HEK293 (cell line): ENCODE data around the gene PLXNA2.

Experiments used
- CTCF ChIA-PET: fragments of 350-600 bp; formaldehyde crosslinking; extraction: SDS; loops from one replicate; lab custom pipeline; 2021; ENCODE audit warnings: antibody characterized with exemption; lab: Yijun Ruan, JAX
- POLR2A ChIA-PET: fragments of 300-600 bp; formaldehyde crosslinking; extraction: SDS; loops from one replicate; lab custom pipeline; 2020; ENCODE audit warnings: antibody characterized with exemption, inconsistent platforms; lab: Yijun Ruan, JAX
- H3K27ac ChIP-seq: fragments of 200-500 bp; sonication (Bioruptor generic); 2 replicates; pipeline ENCODE4 v1.5.1; 2014; ENCODE audit warnings: low read depth, low read length, control low read depth, inconsistent platforms; ENCODE audit errors: extremely low read depth
- H3K36me3 ChIP-seq, 2 experiments: fragments of 200-500 bp in 1 of 2; sonication (Bioruptor generic) in 1 of 2; 1 replicate in 1 of 2; 2 replicates in 1 of 2; pipeline ENCODE4 v1.5.1; 2014 to 2017; ENCODE audit warnings: inconsistent platforms in 2 of 2, low read length in 2 of 2; ENCODE audit not compliant: control insufficient read depth in 2 of 2, insufficient read depth in 1 of 2
- H3K4me1 ChIP-seq: fragments of 200-500 bp; sonication (Bioruptor generic); 2 replicates; pipeline ENCODE4 v1.5.1; 2014; ENCODE audit warnings: mild to moderate bottlenecking, low read length, inconsistent platforms; ENCODE audit not compliant: control insufficient read depth, insufficient read depth
- H3K4me3 ChIP-seq: 2 replicates; pipeline ENCODE4 v1.5.1; 2011; ENCODE audit warnings: low read depth, mild to moderate bottlenecking, control low read depth, low read length, moderate library complexity
- H3K9me3 ChIP-seq: fragments of 200-500 bp; sonication (Bioruptor generic); 2 replicates; pipeline ENCODE4 v1.5.1; 2014; ENCODE audit warnings: low read depth, low read length, inconsistent platforms; ENCODE audit not compliant: control insufficient read depth, insufficient read depth
- KLF7 ChIP-seq: fragments of 450-650 bp; formaldehyde crosslinking; IDR thresholded peaks from 2 replicates; pipeline ENCODE4 v1.5.1; 2016; ENCODE audit warnings: missing biosample characterization, missing genetic modification characterization, borderline replicate concordance
- PBX3 ChIP-seq: sonication (generic); formaldehyde crosslinking; IDR thresholded peaks from 2 replicates; pipeline ENCODE4 v1.8.1; 2022; ENCODE audit warnings: mild to moderate bottlenecking, moderate library complexity, missing genetic modification reagents
- PRDM1 ChIP-seq: fragments of 450-650 bp; formaldehyde crosslinking; IDR thresholded peaks from 2 replicates; pipeline ENCODE4; 2016; ENCODE audit warnings: missing biosample characterization, missing genetic modification characterization
- PRDM2 ChIP-seq: fragments of 450-650 bp; formaldehyde crosslinking; IDR thresholded peaks from 2 replicates; pipeline ENCODE4 v1.5.1; 2016; ENCODE audit warnings: missing biosample characterization, missing genetic modification characterization, borderline replicate concordance
- ZNF24 ChIP-seq: fragments of 450-650 bp; formaldehyde crosslinking; IDR thresholded peaks from 2 replicates; pipeline ENCODE4 v1.5.1; 2016; ENCODE audit warnings: missing biosample characterization, missing genetic modification characterization
- ZNF280D ChIP-seq: fragments of 450-650 bp; formaldehyde crosslinking; IDR thresholded peaks from 2 replicates; pipeline ENCODE4 v1.5.1; 2016; ENCODE audit warnings: missing biosample characterization, missing genetic modification characterization
- ZNF324 ChIP-seq: fragments of 450-650 bp; formaldehyde crosslinking; IDR thresholded peaks from 2 replicates; pipeline ENCODE4 v1.5.1; 2016; ENCODE audit warnings: missing biosample characterization, missing genetic modification characterization
- ZNF362 ChIP-seq: fragments of 450-650 bp; formaldehyde crosslinking; IDR thresholded peaks from 2 replicates; pipeline ENCODE4 v1.5.1; 2016; ENCODE audit warnings: missing biosample characterization, missing genetic modification characterization
- ZNF426 ChIP-seq: fragments of 450-650 bp; formaldehyde crosslinking; IDR thresholded peaks from 2 replicates; pipeline ENCODE4 v1.5.1; 2017; ENCODE audit warnings: missing biosample characterization, missing genetic modification characterization, mild to moderate bottlenecking, inconsistent platforms, moderate library complexity
- ZNF473 ChIP-seq: fragments of 450-650 bp; formaldehyde crosslinking; IDR thresholded peaks from 2 replicates; pipeline ENCODE4 v1.5.1; 2017; ENCODE audit warnings: missing biosample characterization, missing genetic modification characterization
- ZNF518A ChIP-seq: fragments of 450-650 bp; formaldehyde crosslinking; conservative IDR thresholded peaks from 2 replicates; pipeline ENCODE4 v1.5.1; 2016; ENCODE audit warnings: low read depth, missing biosample characterization, missing genetic modification characterization
- ZNF76 ChIP-seq: fragments of 450-650 bp; formaldehyde crosslinking; IDR thresholded peaks from 2 replicates; pipeline ENCODE4; 2016; ENCODE audit warnings: low read depth, missing biosample characterization, missing genetic modification characterization, borderline replicate concordance
- ZNF777 ChIP-seq: fragments of 450-650 bp; formaldehyde crosslinking; IDR thresholded peaks from 2 replicates; pipeline ENCODE4 v1.5.1; 2017; ENCODE audit warnings: missing biosample characterization, missing genetic modification characterization, borderline replicate concordance
- ZNF843 ChIP-seq: fragments of 450-650 bp; formaldehyde crosslinking; IDR thresholded peaks from 2 replicates; pipeline ENCODE4 v1.5.1; 2016; ENCODE audit warnings: missing biosample characterization, missing genetic modification characterization

PLXNA2 gene

GRCh38 chr1:208010487-208011071, 233.6 kb downstream of the PLXNA2 start:
- no peak overlapping the region for H3K4me3 ChIP-seq
- H3K27ac ChIP-seq = no peak overlapping the region
- no peak for TF ChIP-seq ZNF280D (tag by site-specific recombination)
- no peak for TF ChIP-seq ZNF843 (tag by site-specific recombination)
- no peak for TF ChIP-seq ZNF473
- TF ChIP-seq KLF7 (tag by site-specific recombination) = no peak
- no peak for TF ChIP-seq ZNF24 (tag by site-specific recombination)
- TF ChIP-seq PRDM2 (tag by site-specific recombination) = no peak
- no peak for TF ChIP-seq ZNF362 (tag by site-specific recombination)
- TF ChIP-seq PRDM1 (tag by site-specific recombination) = no peak
- no peak for TF ChIP-seq ZNF777 (tag by site-specific recombination)
- no peak for TF ChIP-seq ZNF426 (tag by site-specific recombination)
- no peak for TF ChIP-seq ZNF76 (tag by site-specific recombination)
- no peak for TF ChIP-seq PBX3 (CRISPR knock-in tag)
- TF ChIP-seq ZNF518A (tag by site-specific recombination) = no peak
- no peak for TF ChIP-seq ZNF324 (tag by site-specific recombination)
- POLR2A ChIA-PET = interaction anchor here (0.6 kb wide), 1 partner anchor 179 kb away, joined by 3 read pairs; no protein-coding TSS in a partner anchor
- H3K9me3 ChIP-seq = no peaks in the 10 kb centered on the region
- no peaks in the 10 kb centered on the region for H3K4me1 ChIP-seq
- H3K36me3 ChIP-seq = no peaks in the 10 kb centered on the region
- CTCF ChIA-PET = interaction anchor here (3.6 to 4.0 kb wide), 2 partner anchors 12 kb away, joined by 16 to 35 read pairs; no protein-coding TSS in a partner anchor
